ENCODE measurements around the gene LBP.

Gene LBP

DNA sequence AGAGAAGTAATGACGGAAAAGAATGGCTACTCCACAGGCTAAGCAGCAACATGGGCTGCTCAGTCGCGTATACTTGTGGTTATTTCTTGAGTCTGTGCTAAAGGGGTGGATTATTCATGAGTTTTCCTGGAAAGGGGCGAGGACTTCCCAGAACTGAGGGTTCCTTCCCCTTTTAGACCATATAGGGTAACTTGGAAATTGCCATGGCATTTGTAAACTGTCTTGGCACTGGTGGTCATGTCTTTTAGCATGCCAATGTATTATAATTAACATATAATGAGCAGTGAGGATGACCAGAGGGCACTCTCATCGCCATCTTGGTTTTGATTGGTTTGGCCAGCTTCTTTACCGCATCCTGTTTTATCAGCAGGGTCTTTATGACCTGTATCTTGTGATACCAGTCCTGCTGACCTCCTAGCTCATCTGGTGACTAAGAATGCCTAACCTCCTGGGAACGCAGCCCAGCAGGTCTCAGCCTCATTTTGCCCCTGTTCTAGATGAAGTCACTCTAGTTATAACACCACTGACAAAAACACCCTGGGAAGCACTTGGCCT, 11.4 kb downstream of the LBP start:
- DNase-seq (ENCODE audit: low spot score) (no peak), ATAC-seq (ENCODE audit: low read depth) (no peak)
- Histone ChIP-seq H3K9me3 (ENCODE audit: severe bottlenecking) (no peaks in the 10 kb centered on the region), H3K27me3 (ENCODE audit: insufficient read depth, poor library complexity, severe bottlenecking) (no peaks in the 10 kb centered on the region), H3K27ac (ENCODE audit: poor library complexity, severe bottlenecking) (no peak overlapping the region), H3K36me3 (ENCODE audit: low read depth) (no peaks in the 10 kb centered on the region), H3K4me1 (ENCODE audit: insufficient read depth, poor library complexity, severe bottlenecking) (no peaks in the 10 kb centered on the region), H3K4me3 (ENCODE audit: severe bottlenecking) (no peak overlapping the region)
- TF ChIP-seq, protein P1, sequence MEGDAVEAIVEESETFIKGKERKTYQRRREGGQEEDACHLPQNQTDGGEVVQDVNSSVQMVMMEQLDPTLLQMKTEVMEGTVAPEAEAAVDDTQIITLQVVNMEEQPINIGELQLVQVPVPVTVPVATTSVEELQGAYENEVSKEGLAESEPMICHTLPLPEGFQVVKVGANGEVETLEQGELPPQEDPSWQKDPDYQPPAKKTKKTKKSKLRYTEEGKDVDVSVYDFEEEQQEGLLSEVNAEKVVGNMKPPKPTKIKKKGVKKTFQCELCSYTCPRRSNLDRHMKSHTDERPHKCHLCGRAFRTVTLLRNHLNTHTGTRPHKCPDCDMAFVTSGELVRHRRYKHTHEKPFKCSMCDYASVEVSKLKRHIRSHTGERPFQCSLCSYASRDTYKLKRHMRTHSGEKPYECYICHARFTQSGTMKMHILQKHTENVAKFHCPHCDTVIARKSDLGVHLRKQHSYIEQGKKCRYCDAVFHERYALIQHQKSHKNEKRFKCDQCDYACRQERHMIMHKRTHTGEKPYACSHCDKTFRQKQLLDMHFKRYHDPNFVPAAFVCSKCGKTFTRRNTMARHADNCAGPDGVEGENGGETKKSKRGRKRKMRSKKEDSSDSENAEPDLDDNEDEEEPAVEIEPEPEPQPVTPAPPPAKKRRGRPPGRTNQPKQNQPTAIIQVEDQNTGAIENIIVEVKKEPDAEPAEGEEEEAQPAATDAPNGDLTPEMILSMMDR (IDR thresholded peaks at IDR 0.05; ENCODE audit: poor library complexity, severe bottlenecking), result no peak

DNA sequence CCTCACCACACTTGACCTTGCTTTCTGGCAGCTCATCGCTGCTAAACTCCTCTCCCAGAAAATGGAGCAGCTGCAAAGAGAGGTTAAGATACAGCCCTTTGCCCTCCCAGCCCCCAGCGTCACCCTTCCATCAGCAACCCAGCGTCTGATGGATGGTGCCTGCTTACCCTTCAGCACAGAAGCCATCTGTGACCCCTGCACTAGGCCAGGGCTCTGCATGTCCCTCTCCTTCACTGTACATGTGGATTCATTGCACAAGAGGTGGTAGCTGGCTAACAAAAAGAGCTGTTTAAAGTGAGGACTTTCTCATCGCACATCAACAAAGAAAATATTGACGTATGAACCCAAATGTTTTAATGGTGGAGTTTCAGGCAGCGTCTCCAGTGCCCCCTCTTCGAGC, 12.3 kb downstream of the LBP start:
- DNase-seq (ENCODE audit: low spot score) (no peak), ATAC-seq (ENCODE audit: low read depth) (no peak)
- Histone ChIP-seq H3K27ac (ENCODE audit: poor library complexity, severe bottlenecking) (no peak overlapping the region), H3K36me3 (ENCODE audit: low read depth) (no peaks in the 10 kb centered on the region), H3K27me3 (ENCODE audit: insufficient read depth, poor library complexity, severe bottlenecking) (no peaks in the 10 kb centered on the region), H3K4me3 (ENCODE audit: severe bottlenecking) (no peak overlapping the region), H3K9me3 (ENCODE audit: severe bottlenecking) (no peaks in the 10 kb centered on the region), H3K4me1 (ENCODE audit: insufficient read depth, poor library complexity, severe bottlenecking) (no peaks in the 10 kb centered on the region)
- TF ChIP-seq, protein P1 (IDR thresholded peaks at IDR 0.05; ENCODE audit: poor library complexity, severe bottlenecking), result no peak

DNA sequence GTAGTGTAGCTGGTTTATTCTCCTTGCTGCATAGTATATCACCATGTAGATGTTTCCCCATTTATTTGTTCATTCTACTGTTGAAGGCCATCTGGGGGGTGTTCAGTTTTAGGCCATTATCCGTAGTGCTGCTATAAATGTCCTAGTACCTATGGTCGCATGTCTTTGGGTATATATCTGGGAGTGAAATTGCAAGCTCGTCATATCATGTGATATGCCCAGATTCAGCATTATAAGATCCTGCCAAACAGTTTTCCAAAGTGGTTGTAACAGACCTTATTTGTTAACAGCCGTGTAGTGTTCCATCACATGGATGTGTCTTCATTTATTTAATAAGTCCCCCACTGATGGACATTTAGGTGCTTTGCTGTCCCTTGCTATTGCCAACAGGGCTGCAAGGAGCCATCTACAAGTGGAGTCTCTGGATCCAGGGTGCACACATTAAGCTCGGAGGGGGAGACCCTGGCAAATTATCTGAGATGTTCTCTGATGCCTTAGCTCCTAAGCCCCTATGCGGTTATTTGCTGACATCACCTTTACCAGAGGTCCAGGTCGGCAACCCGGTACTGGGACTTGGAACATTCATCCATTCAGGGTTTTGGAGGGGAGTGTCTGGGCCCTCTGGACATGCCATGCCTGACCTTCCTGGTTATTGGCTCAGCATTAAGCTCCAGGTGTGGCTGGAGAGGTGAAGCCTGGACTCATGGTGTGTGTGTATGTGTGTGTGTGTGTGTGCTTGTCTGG, 16.9 kb downstream of the LBP start:
- no peak overlapping the region for H3K27ac ChIP-seq (ENCODE audit: poor library complexity, severe bottlenecking)
- TF ChIP-seq, protein P1 (IDR thresholded peaks at IDR 0.05; ENCODE audit: poor library complexity, severe bottlenecking), result no peak
- ATAC-seq (ENCODE audit: low read depth), result no peak

DNA sequence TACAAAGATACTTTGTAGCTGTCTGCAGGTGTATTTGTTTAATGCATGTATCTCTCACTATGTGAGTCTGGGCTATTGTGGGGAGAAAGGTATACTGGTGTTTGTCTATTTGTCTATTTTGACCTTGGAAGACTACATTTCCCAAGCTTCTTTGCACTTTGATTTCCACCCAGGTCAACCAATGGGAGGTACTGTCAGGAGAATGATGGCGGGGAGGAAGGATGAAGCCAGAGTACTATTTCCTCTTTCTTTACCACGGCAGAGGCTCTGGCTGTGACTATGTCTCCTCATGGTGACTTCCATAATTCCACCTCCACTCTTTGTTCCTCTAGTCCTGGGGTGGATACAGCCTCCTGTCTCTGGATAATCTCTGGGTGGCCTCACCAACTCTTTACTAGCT, 23.1 kb downstream of the LBP start:
- peak; percentile 53 for ATAC-seq (ENCODE audit: low read depth)

More for the DNA sequence above, 16.9 kb downstream of the LBP start:
- Histone ChIP-seq H3K9me3 (ENCODE audit: severe bottlenecking) (no peaks in the 10 kb centered on the region), H3K4me1 (ENCODE audit: insufficient read depth, poor library complexity, severe bottlenecking) (no peaks in the 10 kb centered on the region), H3K36me3 (ENCODE audit: low read depth) (no peaks in the 10 kb centered on the region), H3K27me3 (ENCODE audit: insufficient read depth, poor library complexity, severe bottlenecking) (no peaks in the 10 kb centered on the region), H3K4me3 (ENCODE audit: severe bottlenecking) (no peak overlapping the region)
- DNase-seq (ENCODE audit: low spot score), result no peak

More for the DNA sequence above, 23.1 kb downstream of the LBP start:
- no peak for DNase-seq (ENCODE audit: low spot score)
- TF ChIP-seq, protein P1 (IDR thresholded peaks at IDR 0.05; ENCODE audit: poor library complexity, severe bottlenecking), result no peak
- H3K4me1 ChIP-seq (ENCODE audit: insufficient read depth, poor library complexity, severe bottlenecking), result no peaks in the 10 kb centered on the region
- H3K4me3 ChIP-seq (ENCODE audit: severe bottlenecking), result no peak overlapping the region
- no peaks in the 10 kb centered on the region for H3K9me3 ChIP-seq (ENCODE audit: severe bottlenecking)
- H3K36me3 ChIP-seq (ENCODE audit: low read depth), result no peaks in the 10 kb centered on the region
- peaks cover 3% of the 10 kb centered on the region for H3K27me3 ChIP-seq (ENCODE audit: insufficient read depth, poor library complexity, severe bottlenecking)
- no peak overlapping the region for H3K27ac ChIP-seq (ENCODE audit: poor library complexity, severe bottlenecking)
